Astrocyte of the spinal cord (primary cell): ENCODE measurements around the gene BIRC3.
A peak's percentile ranks its signal among the peaks of the same experiment; 100 is the strongest.
"Not testable (repeated sequence)": the region's sequence is repeated elsewhere in the genome, so short reads cannot be mapped to it uniquely, and the experiment has no call there.

ENCODE experiments used
- DNase-seq: peaks from one replicate; pipeline ENCODE4 v3.0.0; 2011; ENCODE audit warnings: low read depth, low spot score
- H3K4me3 ChIP-seq: 2 replicates; pipeline ENCODE4 v1.5.1; 2011; ENCODE audit warnings: low read depth, mild to moderate bottlenecking, low read length, moderate library complexity
- CTCF ChIP-seq: IDR thresholded peaks from 2 replicates; pipeline ENCODE4 v1.5.1; 2012; ENCODE audit warnings: low read depth, mild to moderate bottlenecking, low read length, inconsistent platforms
- in situ Hi-C: cut with HindIII; loops from 2 replicates; pipeline ENCODE4 v1.10.0; 2017; ENCODE audit warnings: low sequenced_read_pairs

Gene BIRC3

GRCh38 chr11:102364991-102365390, 47.7 kb downstream of the BIRC3 start:
- H3K4me3 ChIP-seq = no peak overlapping the region
- DNase-seq = no peak
- in situ Hi-C loops = no loop called here
- TF ChIP-seq CTCF = no peak

- no peak for TF ChIP-seq CTCF
- H3K4me3 ChIP-seq = no peak overlapping the region
- peak; percentile 16 for DNase-seq
- in situ Hi-C loops = no loop called here
These were observed 50.1 kb downstream of the BIRC3 start for GRCh38 chr11:102367364-102367763.

- no peak for DNase-seq
These were observed 51.2 kb downstream of the BIRC3 start for GRCh38 chr11:102368472-102368871.

GRCh38 chr11:102374633-102375424, 57.5 kb downstream of the BIRC3 start:
- in situ Hi-C loops, H3K4me3 ChIP-seq, DNase-seq: not testable (repeated sequence)

More at GRCh38 chr11:102368472-102368871, 51.2 kb downstream of the BIRC3 start:
- TF ChIP-seq CTCF = no peak
- H3K4me3 ChIP-seq = no peak overlapping the region
- in situ Hi-C loops = no loop called here

GRCh38 chr11:102375720-102376399, 58.6 kb downstream of the BIRC3 start:
- no peak for DNase-seq
- no peak overlapping the region for H3K4me3 ChIP-seq
- in situ Hi-C loops = no loop called here
- no peak for TF ChIP-seq CTCF

GRCh38 chr11:102377891-102378290, 60.6 kb downstream of the BIRC3 start:
- no peak for DNase-seq
- no peak for TF ChIP-seq CTCF
- in situ Hi-C loops = no loop called here
- no peak overlapping the region for H3K4me3 ChIP-seq

- DNase-seq = no peak
- no peak for TF ChIP-seq CTCF
- no peak overlapping the region for H3K4me3 ChIP-seq
- in situ Hi-C loops = no loop called here
These were observed 61.5 kb downstream of the BIRC3 start for GRCh38 chr11:102378818-102379217.
